BLaER1 treated with 17β-estradiol and CSF1 and Interleukin-3, amounts not matched to agents 10 nM and 100 nM (cell line): ENCODE results near the gene TMEM167B.

ENCODE experiments used
- H3K27ac ChIP-seq, 11 experiments: shearing (Covaris generic); formaldehyde crosslinking; 2 replicates each; pipeline ENCODE4 v1.8.1; 2022
- H3K27me3 ChIP-seq, 11 experiments: shearing (Covaris generic); formaldehyde crosslinking; 2 replicates each; pipeline ENCODE4 v1.8.1; 2022
- H3K36me3 ChIP-seq, 11 experiments: shearing (Covaris generic); formaldehyde crosslinking; 2 replicates each; pipeline ENCODE4 v1.8.1; 2022
- H3K4me1 ChIP-seq, 10 experiments: shearing (Covaris generic); formaldehyde crosslinking; 2 replicates each; pipeline ENCODE4 v1.8.1; 2022
- H3K4me2 ChIP-seq, 11 experiments: shearing (Covaris generic); formaldehyde crosslinking; 2 replicates each; pipeline ENCODE4 v1.8.1; 2022
- H3K4me3 ChIP-seq, 10 experiments: shearing (Covaris generic); formaldehyde crosslinking; 2 replicates each; pipeline ENCODE4 v1.8.1; 2022
- H3K9ac ChIP-seq, 11 experiments: shearing (Covaris generic); formaldehyde crosslinking; 2 replicates each; pipeline ENCODE4 v1.8.1; 2022
- H3K9me3 ChIP-seq, 11 experiments: shearing (Covaris generic); formaldehyde crosslinking; replicated peaks in 1 of 11; 2 replicates each; pipeline ENCODE4 v1.8.1; 2022
- H4K20me1 ChIP-seq, 11 experiments: shearing (Covaris generic); formaldehyde crosslinking; 2 replicates each; pipeline ENCODE4 v1.8.1; 2022
- Cebpa-rat ChIP-seq, 11 experiments: shearing (Covaris generic); IDR thresholded peaks; 2 replicates each; pipeline ENCODE4 v1.8.1; 2022

TMEM167B gene

DNA sequence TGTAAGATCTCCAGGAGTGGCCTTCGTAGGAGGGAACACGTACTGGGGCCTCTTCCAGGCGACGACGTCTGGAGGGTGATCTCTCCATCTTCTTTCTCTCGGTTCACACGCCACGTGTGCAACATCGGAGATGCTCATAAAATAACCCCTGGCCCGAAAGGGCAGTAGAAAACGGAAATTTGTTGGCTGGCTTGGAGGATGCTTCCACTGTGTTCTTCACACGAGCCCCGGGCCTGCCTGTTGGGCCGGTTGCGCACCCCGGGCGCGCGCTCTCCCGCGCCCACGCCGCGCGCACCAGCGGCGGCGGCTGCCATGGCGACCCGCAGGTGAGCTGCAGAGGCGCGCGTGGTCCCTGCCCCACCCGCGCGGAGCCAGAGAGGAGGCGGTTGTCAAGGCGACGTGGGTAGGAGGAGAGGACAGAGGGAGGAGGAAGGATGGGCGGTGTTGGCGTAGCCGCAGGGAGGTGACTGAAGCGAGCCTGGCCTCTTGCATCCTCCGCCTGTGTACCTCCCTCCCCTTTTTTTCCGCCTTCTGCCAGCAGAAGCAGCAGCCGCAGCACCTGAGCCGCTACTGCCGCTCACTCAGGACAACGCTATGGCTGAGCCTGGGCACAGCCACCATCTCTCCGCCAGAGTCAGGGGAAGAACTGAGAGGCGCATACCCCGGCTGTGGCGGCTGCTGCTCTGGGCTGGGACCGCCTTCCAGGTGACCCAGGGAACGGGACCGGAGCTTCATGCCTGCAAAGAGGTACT is 23.2 kb downstream of the TMEM167B start, which contains the start of gene ELAPOR1:
Gene ELAPOR1 (plus strand): TSS at position 526 of the 752 bp plus-strand sequence. CDS start 69 bp downstream, at position 595.
- H3K4me3 ChIP-seq = peak within 1 kb of the TSS; percentile 40 to 67 (median 50)
- no peak within 1 kb of the TSS for H3K27ac ChIP-seq

DNA sequence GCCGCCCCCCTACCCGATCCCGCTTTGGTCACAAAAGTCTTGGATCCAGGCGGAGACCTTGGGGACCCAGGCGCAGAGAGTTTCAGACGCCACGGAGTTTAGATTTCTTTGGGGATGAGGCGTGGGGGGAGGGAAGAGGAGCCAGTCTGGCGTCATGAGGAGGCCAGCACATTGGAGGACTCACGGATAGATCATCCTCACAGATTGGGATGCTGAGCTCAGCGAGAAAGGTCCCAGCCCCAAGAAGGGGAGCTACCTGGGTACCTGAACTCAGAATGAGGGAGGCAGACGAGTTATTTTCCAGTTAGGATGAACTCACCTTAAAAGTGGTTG is 23.7 kb downstream of the TMEM167B start:
- no peak overlapping the region; a peak in 1 of 22 replicates for H3K9ac ChIP-seq
- H3K9me3 ChIP-seq = no peaks in the 10 kb centered on the region
- no peaks in the 10 kb centered on the region for H3K36me3 ChIP-seq
- H3K27ac ChIP-seq = no peak overlapping the region
- TF ChIP-seq Cebpa-rat (IDR thresholded peaks at IDR 0.05) = no peak
- peaks cover 0 to 13% (median 0%) of the 10 kb centered on the region in 11 experiments; a peak in 9 of 22 replicates for H4K20me1 ChIP-seq
- peak overlapping the region in 9 of 10 experiments; percentile 41 to 67 (median 50); a peak in 14 of 20 replicates for H3K4me3 ChIP-seq
- peak overlapping the region; percentile 64 to 90 (median 82) for H3K4me2 ChIP-seq
- H3K4me1 ChIP-seq = peaks cover 27 to 32% (median 30%) of the 10 kb centered on the region in 10 experiments; a peak in 19 of 20 replicates
- H3K27me3 ChIP-seq = peaks cover 36 to 50% (median 42%) of the 10 kb centered on the region in 11 experiments

More for the DNA sequence above, 23.2 kb downstream of the TMEM167B start, which contains the start of gene ELAPOR1:
- H3K9ac ChIP-seq = peak within 1 kb of the TSS in 4 of 11 experiments; percentile 4 to 69 (median 34); a peak in 6 of 22 replicates
- peaks cover 27 to 32% (median 30%) of the 10 kb centered on the region in 10 experiments; a peak in 19 of 20 replicates for H3K4me1 ChIP-seq
- H3K27me3 ChIP-seq = peaks cover 36 to 50% (median 42%) of the 10 kb centered on the region in 11 experiments
- peaks cover 0 to 13% (median 0%) of the 10 kb centered on the region in 11 experiments; a peak in 9 of 22 replicates for H4K20me1 ChIP-seq
- H3K4me2 ChIP-seq = peak within 1 kb of the TSS; percentile 64 to 90 (median 82)
- no peak for TF ChIP-seq Cebpa-rat (IDR thresholded peaks at IDR 0.05)
- H3K36me3 ChIP-seq = no peaks in the 10 kb centered on the region
- H3K9me3 ChIP-seq = no peaks in the 10 kb centered on the region

DNA sequence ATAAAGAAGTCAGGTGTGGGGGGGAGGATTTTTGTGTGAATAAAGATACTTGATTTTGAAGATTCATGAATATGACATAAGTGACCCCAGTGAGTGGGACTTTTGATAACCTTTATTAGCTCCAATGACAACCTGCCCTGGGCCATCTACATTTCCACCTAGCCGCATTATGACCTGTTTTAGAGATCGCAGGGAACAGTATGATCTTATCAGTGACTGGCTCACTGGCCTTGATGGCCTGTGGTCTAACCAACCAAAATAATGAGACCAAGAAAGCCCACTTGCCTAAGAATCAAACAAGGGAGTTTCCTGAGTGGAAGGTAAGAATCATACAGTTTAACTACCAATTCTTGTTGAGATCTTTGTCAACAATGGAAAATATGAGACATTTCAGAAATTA is 25.1 kb downstream of the TMEM167B start:
- H3K27me3 ChIP-seq = peaks cover 36 to 50% (median 42%) of the 10 kb centered on the region in 11 experiments
- H3K4me3 ChIP-seq = no peak overlapping the region
- no peak for TF ChIP-seq Cebpa-rat (IDR thresholded peaks at IDR 0.05)

DNA sequence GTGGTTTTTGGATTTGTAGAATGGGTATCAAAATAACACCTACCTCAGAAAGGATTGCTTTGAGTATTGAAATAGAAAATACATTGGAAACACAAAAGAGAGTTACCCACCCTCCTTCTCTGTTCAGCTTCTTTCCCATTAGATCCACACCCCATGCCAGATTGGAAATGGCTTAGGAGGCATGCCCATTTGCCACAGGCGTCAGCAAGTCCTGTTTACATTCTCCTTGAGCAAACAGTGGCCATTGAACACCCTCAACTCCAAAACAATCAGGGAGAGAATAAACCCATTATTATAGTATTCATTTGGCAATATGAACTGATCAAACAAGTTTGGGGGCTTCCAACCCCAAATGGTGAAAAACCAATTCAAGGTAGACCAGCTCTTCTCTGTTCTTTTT is 25.7 kb downstream of the TMEM167B start:
- no peak overlapping the region for H3K4me3 ChIP-seq
- no peaks in the 10 kb centered on the region for H3K36me3 ChIP-seq
- H3K9ac ChIP-seq = no peak overlapping the region
- H3K9me3 ChIP-seq = no peaks in the 10 kb centered on the region
- H3K27me3 ChIP-seq = peaks cover 36 to 50% (median 42%) of the 10 kb centered on the region in 11 experiments
- no peak overlapping the region for H3K27ac ChIP-seq
- peaks cover 27 to 32% (median 29%) of the 10 kb centered on the region in 10 experiments; a peak in 19 of 20 replicates for H3K4me1 ChIP-seq
- no peak overlapping the region for H3K4me2 ChIP-seq
- peaks cover 0 to 13% (median 0%) of the 10 kb centered on the region in 11 experiments; a peak in 9 of 22 replicates for H4K20me1 ChIP-seq
- TF ChIP-seq Cebpa-rat (IDR thresholded peaks at IDR 0.05) = no peak

More for the DNA sequence above, 25.1 kb downstream of the TMEM167B start:
- H3K36me3 ChIP-seq = no peaks in the 10 kb centered on the region
- H3K27ac ChIP-seq = no peak overlapping the region
- H4K20me1 ChIP-seq = peaks cover 0 to 13% (median 0%) of the 10 kb centered on the region in 11 experiments; a peak in 9 of 22 replicates
- no peak overlapping the region for H3K9ac ChIP-seq
- no peak overlapping the region for H3K4me2 ChIP-seq
- no peaks in the 10 kb centered on the region for H3K9me3 ChIP-seq
- peaks cover 27 to 32% (median 30%) of the 10 kb centered on the region in 10 experiments; a peak in 19 of 20 replicates for H3K4me1 ChIP-seq

DNA sequence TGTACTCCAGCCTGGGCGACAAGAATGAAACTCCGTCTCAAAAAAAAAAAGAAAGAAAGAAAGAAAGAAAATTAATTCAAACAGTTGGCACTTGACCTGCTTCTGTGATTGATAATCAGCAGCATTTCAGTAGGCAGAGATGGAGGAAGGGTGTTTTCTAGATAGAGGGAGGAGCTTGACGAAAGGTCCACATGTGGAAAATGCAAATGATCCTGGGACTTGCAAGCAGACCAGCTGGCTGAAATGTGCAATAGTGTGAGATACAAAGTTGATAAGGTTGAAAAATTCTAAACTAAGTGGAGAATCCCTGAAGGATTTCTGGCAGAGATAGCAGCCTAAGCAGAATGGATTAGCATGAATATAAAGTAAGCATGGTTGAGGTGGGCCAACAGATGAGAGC is 27.5 kb downstream of the TMEM167B start:
- peaks cover 33 to 42% (median 36%) of the 10 kb centered on the region in 11 experiments for H3K27me3 ChIP-seq
- H3K4me3 ChIP-seq = no peak overlapping the region
- peaks cover 0 to 9% (median 0%) of the 10 kb centered on the region in 11 experiments; a peak in 5 of 22 replicates for H4K20me1 ChIP-seq
- H3K4me2 ChIP-seq = no peak overlapping the region
- H3K27ac ChIP-seq = no peak overlapping the region
- no peak for TF ChIP-seq Cebpa-rat (IDR thresholded peaks at IDR 0.05)
- H3K9ac ChIP-seq = no peak overlapping the region
- no peaks in the 10 kb centered on the region for H3K9me3 ChIP-seq
- no peaks in the 10 kb centered on the region for H3K36me3 ChIP-seq
- H3K4me1 ChIP-seq = peaks cover 12 to 15% (median 13%) of the 10 kb centered on the region in 10 experiments; a peak in 19 of 20 replicates

DNA sequence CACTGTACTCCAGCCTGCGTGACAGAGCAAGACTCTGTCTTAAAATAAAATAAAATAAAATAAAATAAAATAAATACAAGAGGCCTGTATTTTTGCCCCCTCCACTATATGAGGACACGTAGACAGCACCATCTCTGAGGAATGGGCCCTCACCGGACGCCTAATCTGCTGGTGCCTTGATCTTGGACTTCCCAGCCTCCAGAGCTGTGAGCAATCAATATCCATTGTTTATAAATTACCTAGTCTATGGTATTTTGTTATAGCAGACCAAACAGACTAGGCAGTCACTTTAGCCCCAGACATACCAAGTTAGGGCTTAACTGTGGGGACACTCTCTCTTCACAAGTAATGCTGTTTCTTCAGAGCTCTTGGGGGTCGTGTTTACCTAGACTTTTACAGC is 29.8 kb downstream of the TMEM167B start:
- Histone ChIP-seq H3K36me3 (no peaks in the 10 kb centered on the region), H3K4me3 (no peak overlapping the region), H4K20me1 (no peaks in the 10 kb centered on the region), H3K4me1 (no peaks in the 10 kb centered on the region), H3K4me2 (no peak overlapping the region), H3K27me3 (peaks cover 10 to 19% (median 14%) of the 10 kb centered on the region in 11 experiments), H3K27ac (no peak overlapping the region), H3K9ac (no peak overlapping the region), H3K9me3 (no peaks in the 10 kb centered on the region)
- TF ChIP-seq Cebpa-rat (IDR thresholded peaks at IDR 0.05) = no peak

DNA sequence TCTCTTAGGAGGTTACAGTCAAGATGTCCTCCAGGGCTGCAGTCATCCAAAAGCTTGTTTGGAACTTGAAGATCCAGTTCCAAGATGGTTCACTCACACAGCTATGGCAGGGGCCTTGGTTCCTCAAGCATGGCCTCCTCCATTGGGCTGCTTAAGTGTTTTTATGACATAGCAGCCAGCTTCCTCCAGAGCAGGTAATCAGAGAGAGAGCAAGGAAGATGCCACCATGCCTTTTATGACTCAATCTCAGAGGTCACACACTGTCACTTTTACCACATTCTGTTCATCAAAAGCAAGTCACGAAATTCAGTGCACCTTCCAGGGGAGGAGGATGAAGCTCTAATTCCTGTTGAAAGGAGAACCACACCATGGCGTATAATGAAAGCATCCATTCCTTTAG is 40.5 kb downstream of the TMEM167B start:
- Histone ChIP-seq H3K27me3 (no peaks in the 10 kb centered on the region), H3K4me2 (no peak overlapping the region), H3K9ac (no peak overlapping the region), H3K4me1 (peaks cover 19 to 28% (median 23%) of the 10 kb centered on the region in 10 experiments), H3K27ac (no peak overlapping the region), H3K36me3 (no peaks in the 10 kb centered on the region), H3K4me3 (no peak overlapping the region), H4K20me1 (no peaks in the 10 kb centered on the region), H3K9me3 (no peaks in the 10 kb centered on the region)
- TF ChIP-seq Cebpa-rat (IDR thresholded peaks at IDR 0.05) = no peak

DNA sequence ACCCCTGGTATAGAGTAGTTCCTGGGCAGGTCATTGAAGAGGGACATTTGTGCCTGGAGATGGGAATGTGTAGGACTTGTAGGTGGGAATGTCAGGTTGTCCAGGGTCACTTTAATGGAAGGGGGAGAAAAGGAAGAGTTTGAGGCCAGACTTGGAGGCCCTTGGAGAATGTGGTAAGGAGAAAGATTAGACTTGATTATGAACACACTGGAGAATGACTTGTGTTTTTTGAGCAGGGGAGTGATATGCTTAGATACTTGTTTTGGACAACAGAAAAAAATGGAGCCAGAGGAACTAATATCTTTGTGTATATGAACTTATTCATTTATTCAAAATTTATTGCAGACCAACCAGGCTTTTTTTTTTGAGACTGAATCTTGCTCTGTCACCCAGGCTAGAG is 41.2 kb downstream of the TMEM167B start:
- H4K20me1 ChIP-seq = no peaks in the 10 kb centered on the region
- H3K4me2 ChIP-seq = no peak overlapping the region
- TF ChIP-seq Cebpa-rat (IDR thresholded peaks at IDR 0.05) = no peak
- no peaks in the 10 kb centered on the region for H3K36me3 ChIP-seq
- H3K4me3 ChIP-seq = no peak overlapping the region
- no peak overlapping the region for H3K27ac ChIP-seq
- H3K27me3 ChIP-seq = no peaks in the 10 kb centered on the region
- no peak overlapping the region for H3K9ac ChIP-seq
- no peaks in the 10 kb centered on the region for H3K9me3 ChIP-seq
- H3K4me1 ChIP-seq = peaks cover 19 to 28% (median 23%) of the 10 kb centered on the region in 10 experiments

DNA sequence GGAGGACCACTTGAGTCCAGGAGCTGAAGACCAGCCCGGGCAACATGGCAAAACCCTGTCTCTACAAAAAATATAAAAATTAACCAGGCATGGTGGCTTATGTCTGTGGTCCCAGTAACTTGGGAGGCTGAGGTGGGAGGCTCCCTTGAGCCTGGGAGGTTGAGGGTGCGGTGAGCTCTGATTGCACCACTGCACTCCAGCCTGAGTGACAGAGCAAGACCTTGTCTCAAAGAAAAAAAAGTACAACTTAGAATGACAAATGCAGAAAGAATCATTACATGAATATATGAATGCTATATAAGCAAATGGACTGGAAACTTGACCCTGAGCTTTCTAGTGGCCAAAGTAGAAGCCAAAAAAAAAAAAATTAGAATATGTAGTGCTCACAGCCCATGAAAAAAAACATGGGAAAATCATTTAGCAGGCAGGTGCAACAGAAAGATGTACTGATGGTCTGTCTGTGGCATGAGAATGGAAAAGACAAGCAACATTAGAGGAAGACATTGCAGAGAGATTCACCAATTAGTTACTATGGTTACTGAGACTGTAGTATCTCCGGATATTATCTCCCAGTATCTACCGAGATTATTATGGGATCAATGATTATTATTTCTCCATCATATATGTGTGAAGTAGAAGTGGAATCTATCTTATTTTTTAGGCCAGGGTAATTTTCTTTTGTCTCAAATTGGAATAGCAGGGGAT is 42.6 kb downstream of the TMEM167B start:
- no peaks in the 10 kb centered on the region for H3K36me3 ChIP-seq
- H3K27ac ChIP-seq = peak overlapping the region in 2 of 11 experiments; percentile 10 to 34; a peak in 3 of 22 replicates
- TF ChIP-seq Cebpa-rat (IDR thresholded peaks at IDR 0.05) = no peak

More for the DNA sequence above, 42.6 kb downstream of the TMEM167B start:
- H4K20me1 ChIP-seq = no peaks in the 10 kb centered on the region
- H3K27me3 ChIP-seq = no peaks in the 10 kb centered on the region
- H3K4me1 ChIP-seq = peaks cover 19 to 28% (median 23%) of the 10 kb centered on the region in 10 experiments
- peak overlapping the region; percentile 50 to 87 (median 74); a peak in 21 of 22 replicates for H3K4me2 ChIP-seq
- H3K9ac ChIP-seq = no peak overlapping the region
- no peak overlapping the region for H3K4me3 ChIP-seq
- H3K9me3 ChIP-seq = no peaks in the 10 kb centered on the region
